ENCODE results near the gene MYOCD. TPM values are rescaled to one million over a fixed set of nuclear protein-coding genes. Genes with fewer than 3 reads are reported as not detected.

MYOCD gene
- total RNA-seq, 2 experiments from 2014 or later: not detected

GRCh38 chr17:12693640-12694039, 27.9 kb downstream of the MYOCD start:
- H3K36me3 Mint-ChIP-seq (ENCODE audit: low read depth): no peaks in the 10 kb centered on the region
- ChIA-PET CTCF (no interaction called here), POLR2A (no interaction called here)
- DNase-seq: no peak
- H3K9me3 Mint-ChIP-seq: peaks cover 3% of the 10 kb centered on the region
- no peaks in the 10 kb centered on the region for H3K4me1 Mint-ChIP-seq
- no peaks in the 10 kb centered on the region for H3K27me3 Mint-ChIP-seq
- H3K4me3 Mint-ChIP-seq: no peak overlapping the region
- no peak overlapping the region for H3K27ac Mint-ChIP-seq

GRCh38 chr17:12706070-12706469, 40.4 kb downstream of the MYOCD start:
- no peaks in the 10 kb centered on the region for H3K27me3 Mint-ChIP-seq
- no peaks in the 10 kb centered on the region for H3K4me1 Mint-ChIP-seq
- H3K4me3 Mint-ChIP-seq: no peak overlapping the region
- ChIA-PET CTCF (interaction anchor here (0.7 kb wide), 1 partner anchor 36 kb away, joined by 3 read pairs; no protein-coding TSS in a partner anchor), POLR2A (no interaction called here)
- DNase-seq: no peak
- H3K9me3 Mint-ChIP-seq: no peaks in the 10 kb centered on the region
- H3K27ac Mint-ChIP-seq: no peak overlapping the region
- no peaks in the 10 kb centered on the region for H3K36me3 Mint-ChIP-seq (ENCODE audit: low read depth)

- Mint-ChIP-seq H3K4me3 (no peak overlapping the region), H3K4me1 (no peaks in the 10 kb centered on the region), H3K27ac (no peak overlapping the region), H3K9me3 (no peaks in the 10 kb centered on the region), H3K27me3 (no peaks in the 10 kb centered on the region), H3K36me3 (ENCODE audit: low read depth) (no peaks in the 10 kb centered on the region)
- CTCF ChIA-PET: no interaction called here
- no peak for DNase-seq
- POLR2A ChIA-PET: no interaction called here
These were observed 43.4 kb downstream of the MYOCD start for GRCh38 chr17:12709063-12709462.

DNA sequence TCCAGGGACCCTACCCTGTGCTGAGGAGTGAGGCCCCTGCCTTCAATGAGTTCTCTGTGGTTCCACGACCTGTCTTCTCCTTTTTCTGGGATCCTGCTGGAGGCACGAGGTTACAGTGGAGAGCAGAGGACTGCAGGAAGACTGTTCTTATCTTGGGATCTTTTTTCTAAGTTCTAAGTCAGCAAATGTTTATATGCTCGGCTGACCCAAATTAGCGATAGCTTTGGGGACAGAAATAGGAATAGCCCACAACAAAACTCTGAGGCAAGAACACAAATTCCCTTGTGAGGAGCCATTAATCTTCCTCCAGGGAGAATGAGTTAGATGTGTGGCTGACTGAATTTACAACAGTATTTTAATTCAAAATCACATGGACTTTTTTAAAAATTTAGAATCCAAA, 46.7 kb downstream of the MYOCD start:
- POLR2A ChIA-PET: no interaction called here
- Mint-ChIP-seq H3K4me1 (no peaks in the 10 kb centered on the region), H3K4me3 (no peak overlapping the region), H3K27me3 (no peaks in the 10 kb centered on the region), H3K27ac (no peak overlapping the region), H3K9me3 (peaks cover 4% of the 10 kb centered on the region), H3K36me3 (ENCODE audit: low read depth) (no peaks in the 10 kb centered on the region)
- no peak for DNase-seq
- CTCF ChIA-PET: no interaction called here

DNA sequence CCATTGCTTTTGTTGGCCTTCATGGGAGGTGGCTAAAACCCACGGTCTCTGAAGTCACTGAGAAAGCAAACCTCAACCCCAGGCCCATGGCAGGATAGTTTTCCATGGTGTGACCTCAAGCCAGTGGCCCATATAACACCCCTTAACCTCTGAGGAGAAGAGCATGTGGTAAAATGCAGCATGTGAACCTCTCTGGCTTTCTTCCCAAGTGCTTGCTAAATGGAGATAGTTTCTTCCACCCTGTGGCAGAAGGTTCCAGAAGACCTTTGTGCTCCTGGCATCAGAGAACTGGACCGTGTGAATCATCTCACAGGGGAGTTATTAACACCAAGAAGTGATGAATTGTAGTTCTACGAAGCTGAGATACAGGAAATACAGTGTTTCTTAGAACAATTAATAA, 47.3 kb downstream of the MYOCD start:
- Mint-ChIP-seq H3K4me3 (no peak overlapping the region), H3K36me3 (ENCODE audit: low read depth) (no peaks in the 10 kb centered on the region), H3K27me3 (no peaks in the 10 kb centered on the region), H3K4me1 (no peaks in the 10 kb centered on the region), H3K9me3 (peaks cover 7% of the 10 kb centered on the region), H3K27ac (no peak overlapping the region)
- CTCF ChIA-PET: no interaction called here
- no peak for DNase-seq
- POLR2A ChIA-PET: no interaction called here

DNA sequence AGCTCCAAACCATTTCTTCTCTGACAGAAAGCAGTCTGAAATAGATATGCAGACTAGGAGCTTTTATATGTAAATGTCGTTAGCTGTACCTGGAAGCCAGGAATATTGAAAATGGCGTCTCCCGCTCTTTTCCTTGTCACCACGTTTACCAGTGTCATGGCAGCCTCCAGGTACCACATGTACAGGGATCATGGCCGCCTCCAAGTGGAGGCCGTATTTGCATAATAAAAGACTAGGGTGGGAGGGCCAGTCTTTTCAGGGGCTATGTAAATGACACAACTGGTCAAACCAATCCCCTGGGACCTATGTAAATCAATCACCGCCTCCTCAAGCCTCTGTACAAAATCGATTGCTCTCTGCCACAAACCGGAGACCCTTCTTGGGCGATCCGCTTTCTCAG, 54.3 kb downstream of the MYOCD start:
- Mint-ChIP-seq H3K27me3 (no peaks in the 10 kb centered on the region), H3K27ac (no peak overlapping the region), H3K4me1 (no peaks in the 10 kb centered on the region), H3K36me3 (ENCODE audit: low read depth) (no peaks in the 10 kb centered on the region), H3K4me3 (no peak overlapping the region), H3K9me3 (peaks cover 15% of the 10 kb centered on the region)
- DNase-seq: no peak
- ChIA-PET POLR2A (no interaction called here), CTCF (interaction anchor here (0.6 to 0.7 kb wide), 2 partner anchors 38 to 134 kb away, joined by 4 read pairs; no protein-coding TSS in a partner anchor)

GRCh38 chr17:12721581-12721980, 55.9 kb downstream of the MYOCD start:
- no peak for DNase-seq
- Mint-ChIP-seq H3K4me3 (no peak overlapping the region), H3K4me1 (no peaks in the 10 kb centered on the region), H3K27me3 (no peaks in the 10 kb centered on the region), H3K27ac (no peak overlapping the region), H3K36me3 (ENCODE audit: low read depth) (no peaks in the 10 kb centered on the region), H3K9me3 (peaks cover 12% of the 10 kb centered on the region)
- ChIA-PET POLR2A (no interaction called here), CTCF (no interaction called here)

DNA sequence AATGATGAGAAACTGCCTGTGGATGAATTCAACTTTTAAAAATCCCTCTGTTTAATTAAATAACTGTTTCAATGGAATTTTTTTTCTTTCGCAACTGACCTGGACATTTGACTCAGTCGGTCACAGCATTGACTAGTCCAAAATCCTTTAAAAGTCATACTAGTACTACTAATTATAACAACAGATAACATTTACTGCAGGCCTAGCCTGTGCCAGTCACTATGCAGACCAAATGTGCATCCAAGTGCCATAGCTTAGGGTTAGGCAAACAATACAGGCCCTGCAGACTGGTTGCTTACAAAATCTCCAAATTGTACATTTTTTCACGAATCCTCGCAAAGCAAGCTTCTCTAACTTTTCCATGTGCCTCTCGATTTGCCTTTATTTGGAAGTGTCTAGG, 56.6 kb downstream of the MYOCD start:
- H3K36me3 Mint-ChIP-seq (ENCODE audit: low read depth): no peaks in the 10 kb centered on the region
- no peak overlapping the region for H3K4me3 Mint-ChIP-seq
- peaks cover 12% of the 10 kb centered on the region for H3K9me3 Mint-ChIP-seq
- H3K27me3 Mint-ChIP-seq: no peaks in the 10 kb centered on the region
- ChIA-PET POLR2A (no interaction called here), CTCF (no interaction called here)
- no peak for DNase-seq
- no peak overlapping the region for H3K27ac Mint-ChIP-seq
- H3K4me1 Mint-ChIP-seq: no peaks in the 10 kb centered on the region

DNA sequence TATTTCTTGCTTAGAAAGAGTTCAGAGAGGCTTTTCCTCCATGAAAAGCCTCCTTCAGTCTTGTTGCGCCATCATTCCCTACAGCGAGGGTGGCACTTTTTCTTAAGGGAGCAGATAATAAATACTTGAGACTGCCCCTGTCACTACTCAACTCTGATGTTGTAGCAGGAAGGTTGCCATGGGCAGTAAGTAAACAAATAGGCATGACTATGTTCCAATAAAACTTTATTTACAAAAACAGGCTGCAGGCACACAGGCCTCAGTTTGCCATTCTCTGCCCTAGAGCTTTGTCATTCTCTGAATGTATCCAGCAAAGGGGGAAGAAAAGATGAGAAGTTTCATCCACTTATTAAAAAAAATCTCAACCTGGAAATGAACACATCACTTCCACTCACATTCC, 60.4 kb downstream of the MYOCD start:
- Mint-ChIP-seq H3K4me3 (no peak overlapping the region), H3K9me3 (peaks cover 3% of the 10 kb centered on the region), H3K27ac (no peak overlapping the region), H3K4me1 (no peaks in the 10 kb centered on the region), H3K36me3 (ENCODE audit: low read depth) (no peaks in the 10 kb centered on the region), H3K27me3 (no peaks in the 10 kb centered on the region)
- DNase-seq: no peak
- ChIA-PET CTCF (no interaction called here), POLR2A (no interaction called here)

DNA sequence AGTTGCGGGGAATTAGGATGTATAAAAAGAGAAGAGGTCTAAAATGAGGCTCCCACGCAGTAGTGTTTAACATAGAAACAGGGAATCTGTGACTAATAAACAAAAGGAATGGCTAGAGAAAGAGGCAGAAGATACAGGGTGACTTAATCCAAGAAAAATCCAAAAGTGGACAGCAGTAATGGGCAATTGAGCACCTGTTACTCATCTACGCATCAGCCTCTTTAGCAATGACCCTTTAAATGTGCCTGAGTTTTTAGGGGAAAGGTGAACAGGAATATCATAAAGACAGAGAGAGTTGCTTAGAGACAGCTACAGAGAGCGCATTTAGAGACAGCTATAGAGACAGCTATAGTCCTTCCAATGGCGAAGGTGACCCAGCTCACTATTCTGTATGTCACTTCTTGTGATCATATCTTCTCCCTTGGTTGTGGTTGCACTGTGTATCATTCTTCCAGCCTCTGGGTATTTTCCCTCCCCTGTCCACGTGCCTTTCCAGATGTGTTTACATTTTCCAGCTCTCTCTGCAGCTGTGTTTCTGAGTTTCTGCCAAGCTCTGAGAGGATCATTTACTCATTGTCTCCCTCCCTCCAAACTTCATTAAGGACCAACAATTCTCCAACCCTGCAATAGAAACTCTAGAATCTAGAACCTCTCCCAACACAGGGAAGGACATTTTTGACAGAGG, 61.5 kb downstream of the MYOCD start:
- Mint-ChIP-seq H3K27ac (no peak overlapping the region), H3K9me3 (peaks cover 3% of the 10 kb centered on the region), H3K36me3 (ENCODE audit: low read depth) (no peaks in the 10 kb centered on the region), H3K4me3 (no peak overlapping the region), H3K27me3 (no peaks in the 10 kb centered on the region), H3K4me1 (no peaks in the 10 kb centered on the region)
- CTCF ChIA-PET: no interaction called here
- POLR2A ChIA-PET: no interaction called here
- DNase-seq: no peak

DNA sequence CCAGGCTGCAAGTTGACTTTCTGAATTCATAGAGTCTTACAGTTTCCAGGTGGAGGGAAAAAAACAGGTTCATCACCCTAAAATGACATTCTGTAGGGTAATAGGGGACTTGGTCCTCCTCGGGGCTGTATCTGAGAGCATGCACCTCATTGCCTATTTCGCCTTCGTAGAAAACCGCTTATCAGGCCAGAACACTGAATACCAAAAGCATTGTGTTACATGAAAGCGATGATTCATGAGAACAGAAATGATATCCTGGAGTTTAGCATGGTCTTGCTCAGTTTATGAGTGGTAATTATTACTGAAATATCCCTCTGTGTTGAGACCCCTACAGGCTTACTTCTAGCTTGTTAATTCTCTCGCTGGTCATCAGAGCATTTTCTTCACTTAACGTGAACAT, 62.2 kb downstream of the MYOCD start:
- no peak overlapping the region for H3K4me3 Mint-ChIP-seq
- CTCF ChIA-PET: no interaction called here
- H3K9me3 Mint-ChIP-seq: peaks cover 3% of the 10 kb centered on the region

DNA sequence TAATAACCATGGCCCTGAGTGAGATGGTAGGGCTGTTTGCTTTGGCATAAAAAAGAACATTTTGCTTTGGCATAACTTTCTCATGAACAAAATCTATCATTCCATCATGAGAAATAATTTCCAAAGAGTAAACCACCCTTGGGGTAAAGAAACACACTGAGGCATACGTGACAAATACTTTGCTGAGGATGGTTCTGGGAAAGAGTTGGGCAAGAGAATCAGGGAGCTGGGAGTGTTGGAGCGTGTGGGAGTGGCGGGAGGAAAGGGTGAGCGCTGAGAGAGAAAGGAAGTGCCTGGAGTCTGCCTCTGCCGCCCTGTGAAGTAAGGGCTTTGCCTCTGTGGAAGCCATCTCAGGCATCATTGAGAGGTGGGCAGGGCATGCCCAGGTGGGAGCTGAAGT, 63.4 kb downstream of the MYOCD start:
- Mint-ChIP-seq H3K4me3 (no peak overlapping the region), H3K4me1 (no peaks in the 10 kb centered on the region), H3K36me3 (ENCODE audit: low read depth) (no peaks in the 10 kb centered on the region), H3K27me3 (no peaks in the 10 kb centered on the region), H3K27ac (no peak overlapping the region), H3K9me3 (peaks cover 3% of the 10 kb centered on the region)
- POLR2A ChIA-PET: no interaction called here
- CTCF ChIA-PET: interaction anchor here (0.8 kb wide), 1 partner anchor 13 kb away, joined by 3 read pairs; no protein-coding TSS in a partner anchor
- no peak for DNase-seq

More for the DNA sequence above, 62.2 kb downstream of the MYOCD start:
- no peak overlapping the region for H3K27ac Mint-ChIP-seq
- no peaks in the 10 kb centered on the region for H3K36me3 Mint-ChIP-seq (ENCODE audit: low read depth)
- POLR2A ChIA-PET: no interaction called here
- no peak for DNase-seq
- H3K27me3 Mint-ChIP-seq: no peaks in the 10 kb centered on the region
- no peaks in the 10 kb centered on the region for H3K4me1 Mint-ChIP-seq

DNA sequence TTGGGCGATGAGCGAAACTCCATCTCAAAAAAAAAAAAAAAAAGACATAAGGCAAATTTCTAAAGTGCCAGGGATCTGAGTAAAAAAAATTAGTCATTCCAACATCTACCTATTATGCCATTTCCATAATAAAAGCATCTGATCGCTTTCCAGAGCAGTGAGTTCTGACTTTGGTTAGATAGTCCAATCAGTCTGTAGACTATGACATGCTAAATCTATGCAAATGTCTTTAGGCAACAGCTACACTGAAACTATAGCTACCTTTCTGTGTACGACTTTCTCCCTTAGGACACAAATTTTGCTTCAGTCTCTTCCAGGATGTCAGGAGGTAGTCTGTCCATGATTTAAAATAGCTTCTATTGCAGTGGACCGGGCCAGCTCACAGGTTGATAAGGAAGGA, 64.7 kb downstream of the MYOCD start:
- H3K4me3 Mint-ChIP-seq: no peak overlapping the region
- H3K27ac Mint-ChIP-seq: no peak overlapping the region
- no peaks in the 10 kb centered on the region for H3K4me1 Mint-ChIP-seq
- H3K27me3 Mint-ChIP-seq: no peaks in the 10 kb centered on the region
- ChIA-PET CTCF (no interaction called here), POLR2A (no interaction called here)
- peaks cover 3% of the 10 kb centered on the region for H3K9me3 Mint-ChIP-seq
- H3K36me3 Mint-ChIP-seq (ENCODE audit: low read depth): no peaks in the 10 kb centered on the region
- DNase-seq: no peak

- Mint-ChIP-seq H3K9me3 (peaks cover 3% of the 10 kb centered on the region), H3K36me3 (ENCODE audit: low read depth) (no peaks in the 10 kb centered on the region), H3K27ac (no peak overlapping the region), H3K4me1 (no peaks in the 10 kb centered on the region), H3K27me3 (no peaks in the 10 kb centered on the region), H3K4me3 (no peak overlapping the region)
- DNase-seq: no peak
- ChIA-PET POLR2A (no interaction called here), CTCF (no interaction called here)
These were observed 65.3 kb downstream of the MYOCD start for GRCh38 chr17:12730931-12731521.

Measured in activated CD4-positive, alpha-beta T cell treated with anti-CD3 and anti-CD28 coated beads, Interleukin-2, amount 10 ng/mL, durations not matched to agents 7 days and 5 days (primary cell).